A549 (cell line): ENCODE data around the gene NUDT1.

Source experiments
- BHLHE40 ChIP-seq: IDR thresholded peaks from 2 replicates; pipeline ENCODE4 v1.6.1; 2012; ENCODE audit warnings: low read depth, low read length, inconsistent platforms
- CBX2 ChIP-seq: fragments of 200-600 bp; sonication (generic); IDR thresholded peaks from 2 replicates; pipeline ENCODE4 v1.6.1; 2016; ENCODE audit warnings: low read depth, mild to moderate bottlenecking, borderline replicate concordance
- CEBPB ChIP-seq, 2 experiments: fragments of >200 bp in 1 of 2; sonication (Bioruptor Twin) in 1 of 2; formaldehyde crosslinking in 1 of 2; IDR thresholded peaks; 2 replicates each; pipeline ENCODE4 v1.6.1; 2012 to 2016
- JUNB ChIP-seq: fragments of >200 bp; sonication (Bioruptor Twin); formaldehyde crosslinking; IDR thresholded peaks from 2 replicates; pipeline ENCODE4 v1.6.1; 2016
- MAZ ChIP-seq: fragments of 150-350 bp; IDR thresholded peaks from 2 replicates; pipeline ENCODE4 v1.6.1; 2014; ENCODE audit warnings: antibody characterized with exemption, low read depth, low read length, borderline replicate concordance
- NFE2L2 ChIP-seq: fragments of 150-350 bp; conservative IDR thresholded peaks from 2 replicates; pipeline ENCODE4 v1.6.1; 2014; ENCODE audit warnings: low read length
- POLR2A ChIP-seq: IDR thresholded peaks from 2 replicates; pipeline ENCODE4 v1.6.1; 2012; ENCODE audit warnings: mild to moderate bottlenecking, low read length
- RFX5 ChIP-seq: fragments of 450-650 bp; IDR thresholded peaks from 2 replicates; pipeline ENCODE4 v1.7.1; 2014; ENCODE audit warnings: antibody characterized with exemption, mild to moderate bottlenecking, moderate library complexity
- RNF2 ChIP-seq: fragments of 200-600 bp; sonication (generic); IDR thresholded peaks from 2 replicates; pipeline ENCODE4 v1.6.1; 2016; ENCODE audit warnings: low read depth, mild to moderate bottlenecking, antibody characterized with exemption, moderate library complexity, borderline replicate concordance
- TF ChIP-seq, protein P1 (sequence below): fragments of >200 bp; sonication (Bioruptor Twin); formaldehyde crosslinking; IDR thresholded peaks from 3 replicates; pipeline ENCODE4 v1.5.1; 2016
- TF ChIP-seq, protein P2 (sequence below): IDR thresholded peaks from 2 replicates; pipeline ENCODE4 v1.6.1; 2012
- TF ChIP-seq, protein P3 (sequence below): fragments of 200-600 bp; sonication (generic); IDR thresholded peaks from 2 replicates; pipeline ENCODE4 v1.6.1; 2016; ENCODE audit warnings: antibody characterized with exemption, mild to moderate bottlenecking, moderate library complexity

- TF ChIP-seq, protein P1, sequence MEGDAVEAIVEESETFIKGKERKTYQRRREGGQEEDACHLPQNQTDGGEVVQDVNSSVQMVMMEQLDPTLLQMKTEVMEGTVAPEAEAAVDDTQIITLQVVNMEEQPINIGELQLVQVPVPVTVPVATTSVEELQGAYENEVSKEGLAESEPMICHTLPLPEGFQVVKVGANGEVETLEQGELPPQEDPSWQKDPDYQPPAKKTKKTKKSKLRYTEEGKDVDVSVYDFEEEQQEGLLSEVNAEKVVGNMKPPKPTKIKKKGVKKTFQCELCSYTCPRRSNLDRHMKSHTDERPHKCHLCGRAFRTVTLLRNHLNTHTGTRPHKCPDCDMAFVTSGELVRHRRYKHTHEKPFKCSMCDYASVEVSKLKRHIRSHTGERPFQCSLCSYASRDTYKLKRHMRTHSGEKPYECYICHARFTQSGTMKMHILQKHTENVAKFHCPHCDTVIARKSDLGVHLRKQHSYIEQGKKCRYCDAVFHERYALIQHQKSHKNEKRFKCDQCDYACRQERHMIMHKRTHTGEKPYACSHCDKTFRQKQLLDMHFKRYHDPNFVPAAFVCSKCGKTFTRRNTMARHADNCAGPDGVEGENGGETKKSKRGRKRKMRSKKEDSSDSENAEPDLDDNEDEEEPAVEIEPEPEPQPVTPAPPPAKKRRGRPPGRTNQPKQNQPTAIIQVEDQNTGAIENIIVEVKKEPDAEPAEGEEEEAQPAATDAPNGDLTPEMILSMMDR = no peak
- TF ChIP-seq RFX5 (no peak), BHLHE40 (no peak), RNF2 (no peak), MAZ (no peak), CEBPB (IDR thresholded peaks at IDR 0.05) (no peak), POLR2A (no peak), CBX2 (no peak), NFE2L2 (no peak), JUNB (no peak)
- TF ChIP-seq, protein P2, sequence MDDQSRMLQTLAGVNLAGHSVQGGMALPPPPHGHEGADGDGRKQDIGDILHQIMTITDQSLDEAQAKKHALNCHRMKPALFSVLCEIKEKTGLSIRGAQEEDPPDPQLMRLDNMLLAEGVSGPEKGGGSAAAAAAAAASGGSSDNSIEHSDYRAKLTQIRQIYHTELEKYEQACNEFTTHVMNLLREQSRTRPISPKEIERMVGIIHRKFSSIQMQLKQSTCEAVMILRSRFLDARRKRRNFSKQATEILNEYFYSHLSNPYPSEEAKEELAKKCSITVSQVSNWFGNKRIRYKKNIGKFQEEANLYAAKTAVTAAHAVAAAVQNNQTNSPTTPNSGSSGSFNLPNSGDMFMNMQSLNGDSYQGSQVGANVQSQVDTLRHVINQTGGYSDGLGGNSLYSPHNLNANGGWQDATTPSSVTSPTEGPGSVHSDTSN = no peak
- TF ChIP-seq, protein P3, sequence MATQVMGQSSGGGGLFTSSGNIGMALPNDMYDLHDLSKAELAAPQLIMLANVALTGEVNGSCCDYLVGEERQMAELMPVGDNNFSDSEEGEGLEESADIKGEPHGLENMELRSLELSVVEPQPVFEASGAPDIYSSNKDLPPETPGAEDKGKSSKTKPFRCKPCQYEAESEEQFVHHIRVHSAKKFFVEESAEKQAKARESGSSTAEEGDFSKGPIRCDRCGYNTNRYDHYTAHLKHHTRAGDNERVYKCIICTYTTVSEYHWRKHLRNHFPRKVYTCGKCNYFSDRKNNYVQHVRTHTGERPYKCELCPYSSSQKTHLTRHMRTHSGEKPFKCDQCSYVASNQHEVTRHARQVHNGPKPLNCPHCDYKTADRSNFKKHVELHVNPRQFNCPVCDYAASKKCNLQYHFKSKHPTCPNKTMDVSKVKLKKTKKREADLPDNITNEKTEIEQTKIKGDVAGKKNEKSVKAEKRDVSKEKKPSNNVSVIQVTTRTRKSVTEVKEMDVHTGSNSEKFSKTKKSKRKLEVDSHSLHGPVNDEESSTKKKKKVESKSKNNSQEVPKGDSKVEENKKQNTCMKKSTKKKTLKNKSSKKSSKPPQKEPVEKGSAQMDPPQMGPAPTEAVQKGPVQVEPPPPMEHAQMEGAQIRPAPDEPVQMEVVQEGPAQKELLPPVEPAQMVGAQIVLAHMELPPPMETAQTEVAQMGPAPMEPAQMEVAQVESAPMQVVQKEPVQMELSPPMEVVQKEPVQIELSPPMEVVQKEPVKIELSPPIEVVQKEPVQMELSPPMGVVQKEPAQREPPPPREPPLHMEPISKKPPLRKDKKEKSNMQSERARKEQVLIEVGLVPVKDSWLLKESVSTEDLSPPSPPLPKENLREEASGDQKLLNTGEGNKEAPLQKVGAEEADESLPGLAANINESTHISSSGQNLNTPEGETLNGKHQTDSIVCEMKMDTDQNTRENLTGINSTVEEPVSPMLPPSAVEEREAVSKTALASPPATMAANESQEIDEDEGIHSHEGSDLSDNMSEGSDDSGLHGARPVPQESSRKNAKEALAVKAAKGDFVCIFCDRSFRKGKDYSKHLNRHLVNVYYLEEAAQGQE = no peak
Measured at GRCh38 chr7:2289621-2290020, 47.6 kb downstream of the NUDT1 start.
